ENCODE data around the gene EP300.
"Not testable (repeated sequence)": the region's sequence is repeated elsewhere in the genome, so short reads cannot be mapped to it uniquely, and the experiment has no call there.

EP300 gene

GRCh38 chr22:41085842-41086241 lies 6.5 kb upstream of the EP300 start:
- DNase-seq: no peak

GRCh38 chr22:41091132-41092022 lies 1.0 kb upstream of the EP300 start:
- DNase-seq: peak; percentile 99

DNA sequence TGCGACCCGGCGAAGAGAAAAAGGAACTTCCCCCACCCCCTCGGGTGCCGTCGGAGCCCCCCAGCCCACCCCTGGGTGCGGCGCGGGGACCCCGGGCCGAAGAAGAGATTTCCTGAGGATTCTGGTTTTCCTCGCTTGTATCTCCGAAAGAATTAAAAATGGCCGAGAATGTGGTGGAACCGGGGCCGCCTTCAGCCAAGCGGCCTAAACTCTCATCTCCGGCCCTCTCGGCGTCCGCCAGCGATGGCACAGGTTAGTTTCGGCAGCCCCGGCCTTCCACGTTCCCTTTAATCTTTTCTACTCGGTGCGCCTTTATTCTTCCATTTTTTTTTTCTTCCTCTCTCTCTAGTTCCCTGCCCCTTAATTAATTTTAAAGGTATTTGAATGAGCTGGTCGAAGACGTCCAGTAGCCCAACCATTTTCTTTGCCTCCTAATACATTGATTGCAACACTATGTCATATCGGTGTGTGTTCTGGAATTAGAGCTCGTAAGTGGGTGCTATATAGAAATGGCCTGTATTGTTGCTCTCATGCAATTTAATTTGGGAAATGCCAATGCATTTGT lies 537 bp downstream of the EP300 start:
- peak; percentile 25 for DNase-seq

DNA sequence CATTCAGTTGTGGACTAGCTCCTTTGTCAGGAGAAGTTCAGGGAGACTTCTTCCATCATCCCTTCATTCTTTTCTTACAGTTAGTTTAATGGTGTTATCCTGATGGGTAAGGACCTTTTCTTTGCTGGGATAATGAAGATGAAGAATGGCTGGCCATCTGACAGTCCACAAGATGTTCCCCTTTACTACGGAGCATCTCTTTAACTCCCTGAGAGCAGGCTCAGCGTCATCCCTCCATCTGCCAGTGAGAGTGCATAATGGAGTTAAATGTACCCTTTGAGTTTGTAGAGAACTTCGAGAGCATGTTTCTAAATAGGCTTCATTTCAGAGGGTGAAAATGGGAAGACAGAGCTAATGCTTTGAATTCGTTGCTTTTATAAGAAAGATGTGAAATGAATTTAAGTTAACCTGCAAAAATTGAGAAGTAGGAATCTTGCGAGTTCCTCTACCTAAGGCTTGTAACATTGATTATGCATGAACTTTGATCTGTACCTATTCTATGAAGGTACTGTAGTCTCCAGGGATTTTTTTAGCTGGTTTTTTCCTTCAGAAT lies 1.7 kb downstream of the EP300 start:
- DNase-seq: no peak

DNA sequence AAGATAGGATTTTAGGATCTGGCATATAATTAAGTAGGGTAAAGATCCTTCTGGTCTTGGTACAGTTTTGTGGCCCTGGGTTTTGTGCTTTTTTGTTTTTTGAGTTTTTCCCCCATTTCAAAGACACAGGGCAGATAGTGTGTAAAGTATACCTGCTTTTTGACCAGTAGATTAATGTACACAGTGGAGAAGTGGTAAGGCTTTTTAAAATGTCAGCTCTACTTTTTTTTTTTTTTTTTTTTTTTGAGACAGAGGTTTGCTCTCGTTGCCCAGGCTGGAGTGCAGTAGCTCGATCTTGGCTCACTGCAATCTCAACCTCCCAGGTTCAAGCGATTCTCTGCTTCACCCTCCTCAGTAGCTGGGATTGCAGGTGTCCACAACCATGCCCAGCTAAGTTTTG lies 4.0 kb downstream of the EP300 start:
- DNase-seq: no peak

- DNase-seq: no peak
These were observed 4.4 kb downstream of the EP300 start for GRCh38 chr22:41096841-41097240.

DNA sequence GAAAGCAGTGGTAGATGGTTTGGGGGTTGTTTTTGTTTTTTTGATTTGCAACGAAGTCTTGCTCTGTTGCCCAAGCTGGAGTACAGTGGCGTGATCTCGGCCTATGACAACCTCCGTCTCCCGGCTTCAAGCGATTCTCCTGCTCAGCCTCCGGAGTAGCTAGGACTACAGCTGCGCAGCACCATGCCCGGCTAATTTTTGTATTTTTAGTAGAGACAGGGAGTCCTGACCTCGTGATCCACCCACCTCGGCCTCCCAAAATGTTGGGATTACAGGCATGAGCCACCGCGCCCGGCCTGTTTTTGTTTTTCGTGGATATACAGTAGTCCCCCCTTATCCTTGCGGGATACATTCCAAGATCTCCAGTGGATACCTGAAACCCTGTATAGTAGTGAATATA lies 6.6 kb downstream of the EP300 start:
- no peak for DNase-seq

DNA sequence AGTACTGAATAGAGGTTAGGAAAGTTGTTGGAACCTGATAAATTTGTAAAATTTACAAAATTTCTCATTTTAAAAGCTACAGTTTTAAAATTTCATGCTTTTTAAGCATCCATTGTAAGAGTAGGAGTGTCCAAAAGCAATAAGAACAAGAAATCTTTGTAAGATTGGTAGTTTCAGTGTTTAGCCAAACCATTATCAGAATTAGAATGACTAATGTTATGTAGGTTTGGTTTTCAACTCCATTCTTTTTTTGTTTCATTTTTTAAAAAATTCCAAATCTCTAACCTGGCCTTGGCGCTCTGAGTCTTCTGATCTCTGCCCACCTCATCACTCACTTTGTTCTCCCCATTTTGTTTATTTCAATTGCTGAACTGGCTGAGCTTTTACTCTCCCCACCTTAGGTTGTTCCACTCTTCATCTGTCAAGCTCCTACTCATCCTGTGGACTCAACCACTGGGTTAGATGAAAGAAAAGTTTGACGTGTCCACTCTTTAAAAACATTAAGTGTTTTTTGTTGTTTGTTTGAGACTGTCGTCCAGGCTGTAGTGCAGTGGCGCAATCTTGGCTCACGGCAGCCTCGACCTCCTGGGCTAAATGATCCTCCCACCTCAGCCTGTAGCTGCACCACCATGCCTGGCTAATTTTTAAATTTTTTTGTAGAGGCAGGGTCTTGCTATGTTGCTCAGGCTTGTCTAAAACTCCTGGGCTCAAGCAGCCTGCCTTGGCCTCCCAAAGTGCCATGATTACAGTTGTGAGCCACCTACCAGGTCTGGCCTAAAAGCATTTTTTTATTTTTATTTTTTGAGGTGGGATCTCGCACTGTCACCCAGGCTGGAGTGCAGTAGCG lies 14.0 kb downstream of the EP300 start:
- DNase-seq: no peak

DNA sequence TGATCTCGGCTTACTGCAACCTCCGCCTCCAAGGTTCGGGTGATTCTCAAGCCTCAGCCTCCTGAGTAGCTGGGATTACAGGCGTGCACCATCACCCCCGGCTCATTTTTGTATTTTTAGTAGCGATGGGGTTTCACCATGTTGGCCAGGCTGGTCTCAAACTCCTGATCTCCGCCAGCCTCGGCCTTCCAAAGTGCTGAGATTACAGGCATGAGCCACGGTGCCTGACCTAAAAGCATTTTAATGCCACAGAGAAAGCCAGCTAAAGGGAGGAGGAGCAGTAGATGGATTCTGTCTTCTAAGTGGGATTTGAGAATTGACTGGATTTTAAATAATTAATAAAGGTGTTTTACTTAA lies 14.6 kb downstream of the EP300 start:
- not testable (repeated sequence) for DNase-seq

- DNase-seq: no peak
These were observed 18.6 kb downstream of the EP300 start for GRCh38 chr22:41110968-41111367.

DNA sequence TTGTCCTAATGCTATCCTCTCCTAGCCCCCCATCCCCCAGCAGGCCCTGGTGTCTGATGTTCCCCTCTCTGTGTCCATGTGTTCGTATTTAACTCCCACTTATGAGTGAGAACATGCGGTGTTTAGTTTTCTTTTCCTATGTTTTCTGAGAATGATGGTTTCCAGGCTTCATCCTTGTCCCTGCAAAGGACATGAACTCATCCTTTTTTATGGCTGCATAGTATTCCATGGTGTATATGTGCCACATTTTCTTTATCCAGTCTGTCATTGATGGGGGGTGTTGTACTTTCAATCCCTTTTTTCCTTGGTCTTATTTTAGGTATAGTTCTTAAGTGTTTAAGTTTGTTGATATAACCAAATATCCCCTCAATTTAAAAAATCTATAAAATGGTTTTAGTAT lies 23.9 kb downstream of the EP300 start:
- DNase-seq: no peak

DNA sequence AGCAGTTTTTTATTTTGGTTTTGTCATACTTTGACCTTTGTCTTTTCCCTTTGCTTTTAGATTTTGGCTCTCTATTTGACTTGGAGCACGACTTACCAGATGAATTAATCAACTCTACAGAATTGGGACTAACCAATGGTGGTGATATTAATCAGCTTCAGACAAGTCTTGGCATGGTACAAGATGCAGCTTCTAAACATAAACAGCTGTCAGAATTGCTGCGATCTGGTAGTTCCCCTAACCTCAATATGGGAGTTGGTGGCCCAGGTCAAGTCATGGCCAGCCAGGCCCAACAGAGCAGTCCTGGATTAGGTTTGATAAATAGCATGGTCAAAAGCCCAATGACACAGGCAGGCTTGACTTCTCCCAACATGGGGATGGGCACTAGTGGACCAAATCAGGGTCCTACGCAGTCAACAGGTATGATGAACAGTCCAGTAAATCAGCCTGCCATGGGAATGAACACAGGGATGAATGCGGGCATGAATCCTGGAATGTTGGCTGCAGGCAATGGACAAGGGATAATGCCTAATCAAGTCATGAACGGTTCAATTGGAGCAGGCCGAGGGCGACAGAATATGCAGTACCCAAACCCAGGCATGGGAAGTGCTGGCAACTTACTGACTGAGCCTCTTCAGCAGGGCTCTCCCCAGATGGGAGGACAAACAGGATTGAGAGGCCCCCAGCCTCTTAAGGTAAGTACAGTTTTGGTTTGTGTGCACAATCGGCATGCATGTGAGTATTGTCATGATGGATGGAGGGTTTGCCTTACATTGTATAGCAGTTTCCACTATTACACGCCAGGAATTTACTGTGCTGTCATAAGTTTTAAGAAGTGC lies 25.0 kb downstream of the EP300 start:
- DNase-seq: no peak

- DNase-seq: no peak
These were observed 30.8 kb downstream of the EP300 start for GRCh38 chr22:41123151-41123550.

- no peak for DNase-seq
These were observed 31.7 kb downstream of the EP300 start for GRCh38 chr22:41124086-41124485.

GRCh38 chr22:41127451-41127850 lies 35.1 kb downstream of the EP300 start:
- DNase-seq: no peak

GRCh38 chr22:41128606-41129005 lies 36.2 kb downstream of the EP300 start:
- DNase-seq: no peak

- no peak for DNase-seq
These were observed 40.2 kb downstream of the EP300 start for GRCh38 chr22:41132550-41132949.

DNA sequence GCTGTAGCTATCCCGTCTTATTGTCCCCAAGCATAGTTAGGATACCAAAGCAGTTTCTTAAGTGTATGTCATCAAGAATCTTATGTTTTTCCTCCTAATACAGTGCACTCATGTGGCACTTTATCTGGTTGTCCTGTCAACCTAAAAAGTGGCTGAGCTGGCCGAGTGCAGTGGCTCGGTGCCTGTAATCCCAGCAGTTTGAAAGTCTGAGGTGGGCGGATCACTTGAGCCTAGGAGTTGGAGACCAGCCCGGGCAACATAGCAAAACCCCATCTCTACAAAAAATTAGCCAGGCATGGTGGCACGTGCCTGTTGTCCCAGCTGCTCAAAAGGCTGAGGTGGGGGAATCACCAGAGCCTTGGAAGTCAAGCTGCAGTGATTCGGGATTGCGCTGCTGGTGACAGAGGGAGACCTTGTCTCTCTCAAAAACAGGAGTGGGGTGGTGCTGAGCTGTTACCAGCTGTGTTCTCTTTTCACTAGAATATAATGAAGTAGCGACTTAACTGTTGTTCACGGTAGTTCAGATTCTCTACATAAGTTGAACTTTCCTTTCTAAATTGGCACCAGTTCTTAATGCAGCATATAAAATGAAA lies 48.1 kb downstream of the EP300 start:
- no peak for DNase-seq

DNA sequence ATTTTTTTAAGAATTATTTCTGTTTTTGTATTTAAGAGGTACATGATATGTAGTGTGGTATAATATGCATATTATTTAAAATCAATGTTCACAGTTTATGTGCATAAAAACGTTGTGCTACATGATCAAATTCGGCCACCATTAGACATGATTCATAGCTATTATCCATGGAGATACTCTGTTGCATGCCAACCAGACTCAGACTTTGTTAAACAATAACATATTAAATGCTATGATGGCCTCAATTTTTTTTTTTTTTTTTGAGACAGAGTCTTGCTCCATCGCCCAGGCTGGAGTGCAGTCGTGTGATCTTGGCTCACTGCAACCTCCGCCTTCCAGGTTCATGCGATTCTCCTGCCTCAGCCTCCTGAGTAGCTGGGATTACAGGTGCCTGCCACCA lies 53.5 kb downstream of the EP300 start:
- DNase-seq: not testable (repeated sequence)

GRCh38 chr22:41146573-41146972 lies 54.2 kb downstream of the EP300 start:
- no peak for DNase-seq

GRCh38 chr22:41147722-41148121 lies 55.3 kb downstream of the EP300 start:
- DNase-seq: no peak

DNA sequence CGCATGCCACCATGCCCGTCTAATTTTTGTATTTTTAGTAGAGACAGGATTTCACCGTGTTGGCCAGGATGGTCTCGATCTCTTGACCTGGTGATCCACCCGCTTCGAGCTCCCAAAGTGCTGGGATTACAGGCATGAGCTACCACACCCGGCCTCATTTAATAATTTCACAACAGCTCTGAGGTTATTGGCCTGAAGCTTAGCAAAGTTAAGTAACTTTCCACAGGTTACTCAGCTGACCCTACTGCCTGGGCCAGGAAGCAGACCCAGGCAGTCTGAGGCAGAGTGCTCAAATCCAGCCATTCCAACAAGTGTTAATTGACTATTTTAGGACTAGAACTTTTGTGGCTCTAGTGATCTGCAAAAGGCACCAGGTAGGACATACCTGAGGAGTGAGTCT lies 60.5 kb downstream of the EP300 start:
- no peak for DNase-seq
